BJ (cell line): ENCODE data around the gene BRI3BP. TPM values are rescaled to one million over a fixed set of nuclear protein-coding genes. Genes with fewer than 3 reads are reported as not detected.
"Not testable (repeated sequence)": the region's sequence is repeated elsewhere in the genome, so short reads cannot be mapped to it uniquely, and the experiment has no call there.

Experiments
- CTCF ChIA-PET: fragments of 350-600 bp; formaldehyde crosslinking; extraction: SDS; loops from one replicate; lab custom pipeline; 2021; ENCODE audit warnings: antibody characterized with exemption, inconsistent platforms; lab: Yijun Ruan, JAX
- POLR2A ChIA-PET: fragments of 300-600 bp; sonication (Branson Sonifier 250); formaldehyde crosslinking; extraction: SDS; loops from one replicate; lab custom pipeline; 2021; ENCODE audit warnings: antibody characterized with exemption; lab: Charles Lee
- DNase-seq: peaks from one replicate; pipeline ENCODE4 v3.0.0-alpha.2; 2011; ENCODE audit warnings: low read depth
- H3K27me3 ChIP-seq: 2 replicates; pipeline ENCODE4 v1.6.0; 2011; ENCODE audit warnings: low read length; ENCODE audit not compliant: control insufficient read depth, insufficient read depth
- H3K36me3 ChIP-seq: 2 replicates; pipeline ENCODE4 v1.5.1; 2011; ENCODE audit warnings: low read length; ENCODE audit not compliant: control insufficient read depth, insufficient read depth
- H3K4me3 ChIP-seq: 2 replicates; pipeline ENCODE4 v1.5.1; 2011; ENCODE audit warnings: low read depth, mild to moderate bottlenecking, control low read depth, low read length
- polyA plus RNA-seq: library from polyadenylated mRNA; depleted of rRNA; stranded (reverse); fragments of >200 nt; gene quantifications from 2 replicates; pipeline ENCODE4 v1.2.3, GENCODE V29; 2011
- TF ChIP-seq, protein P1 (sequence below): IDR thresholded peaks from 2 replicates; pipeline ENCODE4 v1.5.1; 2011; ENCODE audit warnings: low read depth, mild to moderate bottlenecking, control low read depth, inconsistent platforms, low read length, moderate library complexity; ENCODE audit not compliant: insufficient read depth

BRI3BP gene
- polyA plus RNA-seq, 1 experiment: 1.9 TPM

DNA sequence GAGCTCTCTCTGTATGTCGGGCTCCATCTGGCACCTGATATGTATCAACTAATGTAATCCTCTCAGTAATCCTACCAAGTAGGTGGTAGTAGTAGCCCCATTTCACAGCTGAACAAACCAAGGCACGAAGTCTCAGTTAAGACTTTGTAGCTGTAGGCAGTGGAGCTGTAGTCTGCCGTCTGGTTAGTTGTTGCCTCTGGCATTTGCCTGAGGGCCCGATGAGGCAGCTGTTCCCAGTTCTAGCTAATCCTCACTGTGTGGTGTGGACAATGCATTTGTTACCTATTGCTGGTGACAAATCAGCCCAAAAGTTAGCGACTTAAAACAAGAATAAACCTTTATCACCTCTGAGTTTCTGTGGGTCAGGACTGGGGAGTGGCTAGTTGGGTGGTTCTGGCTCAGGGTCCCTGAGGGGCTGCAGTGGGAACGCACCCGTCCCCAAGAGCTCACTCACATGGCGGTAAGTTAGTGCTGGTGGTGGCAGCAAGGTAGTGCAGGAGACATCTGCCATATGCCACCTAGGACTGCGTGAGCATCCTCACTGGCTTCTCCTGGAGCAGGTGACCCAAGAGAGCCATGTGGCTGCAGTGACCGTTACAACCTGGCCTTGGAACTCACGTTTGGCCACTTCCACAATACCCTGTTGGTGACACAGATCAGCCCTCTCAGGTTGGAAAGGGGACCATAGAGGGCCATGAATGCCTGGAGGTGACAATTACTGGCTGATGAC lies 77.4 kb downstream of the BRI3BP start:
- ChIA-PET POLR2A (no interaction called here), CTCF (no interaction called here)
- Histone ChIP-seq H3K27me3 (no peaks in the 10 kb centered on the region), H3K4me3 (no peak overlapping the region), H3K36me3 (peaks cover 2% of the 10 kb centered on the region)
- TF ChIP-seq, protein P1, sequence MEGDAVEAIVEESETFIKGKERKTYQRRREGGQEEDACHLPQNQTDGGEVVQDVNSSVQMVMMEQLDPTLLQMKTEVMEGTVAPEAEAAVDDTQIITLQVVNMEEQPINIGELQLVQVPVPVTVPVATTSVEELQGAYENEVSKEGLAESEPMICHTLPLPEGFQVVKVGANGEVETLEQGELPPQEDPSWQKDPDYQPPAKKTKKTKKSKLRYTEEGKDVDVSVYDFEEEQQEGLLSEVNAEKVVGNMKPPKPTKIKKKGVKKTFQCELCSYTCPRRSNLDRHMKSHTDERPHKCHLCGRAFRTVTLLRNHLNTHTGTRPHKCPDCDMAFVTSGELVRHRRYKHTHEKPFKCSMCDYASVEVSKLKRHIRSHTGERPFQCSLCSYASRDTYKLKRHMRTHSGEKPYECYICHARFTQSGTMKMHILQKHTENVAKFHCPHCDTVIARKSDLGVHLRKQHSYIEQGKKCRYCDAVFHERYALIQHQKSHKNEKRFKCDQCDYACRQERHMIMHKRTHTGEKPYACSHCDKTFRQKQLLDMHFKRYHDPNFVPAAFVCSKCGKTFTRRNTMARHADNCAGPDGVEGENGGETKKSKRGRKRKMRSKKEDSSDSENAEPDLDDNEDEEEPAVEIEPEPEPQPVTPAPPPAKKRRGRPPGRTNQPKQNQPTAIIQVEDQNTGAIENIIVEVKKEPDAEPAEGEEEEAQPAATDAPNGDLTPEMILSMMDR: no peak
- DNase-seq: no peak

DNA sequence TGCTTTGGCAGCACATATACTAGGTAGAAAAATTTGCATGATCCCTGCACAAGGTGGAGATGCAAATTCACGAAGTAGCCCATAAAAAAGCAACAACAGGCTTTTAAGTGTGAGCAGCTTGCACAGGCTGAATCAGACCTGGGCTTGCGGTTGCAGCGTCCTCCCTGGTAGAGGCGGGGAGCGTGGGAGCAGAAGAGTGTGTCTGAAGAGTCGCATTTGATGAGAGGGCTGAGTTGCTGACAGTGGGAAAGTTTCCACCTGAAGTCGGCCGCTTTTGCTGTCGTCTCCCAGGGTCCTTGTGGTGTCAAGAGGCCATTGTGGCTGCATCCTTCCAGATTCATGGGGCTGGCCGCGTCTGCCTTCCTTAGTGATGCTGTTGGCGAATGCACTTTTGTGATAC lies 78.0 kb downstream of the BRI3BP start:
- CTCF ChIA-PET: no interaction called here
- POLR2A ChIA-PET: no interaction called here
- TF ChIP-seq, protein P1: no peak
- DNase-seq: no peak
- H3K4me3 ChIP-seq: no peak overlapping the region
- H3K27me3 ChIP-seq: no peaks in the 10 kb centered on the region
- H3K36me3 ChIP-seq: peaks cover 4% of the 10 kb centered on the region

DNA sequence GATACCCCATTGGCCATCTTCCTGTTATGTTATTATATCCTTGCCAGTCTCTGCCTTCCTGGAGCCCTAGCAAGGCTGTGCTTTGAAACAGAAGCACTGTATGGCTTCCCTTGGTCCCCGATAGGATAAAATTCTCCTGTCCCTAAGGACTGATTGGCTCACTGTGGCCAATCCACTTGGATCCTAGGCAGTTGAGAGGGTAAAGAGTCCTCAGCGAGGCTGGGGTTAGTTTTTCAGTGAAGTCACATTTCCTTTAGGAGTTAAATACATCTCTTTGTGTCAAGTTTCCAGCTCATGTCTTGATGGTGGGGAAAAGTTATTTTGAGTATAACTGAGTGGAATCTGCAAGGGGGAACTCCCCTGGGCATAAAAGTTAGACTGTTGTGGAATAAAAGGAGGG lies 79.1 kb downstream of the BRI3BP start:
- Histone ChIP-seq H3K27me3 (no peaks in the 10 kb centered on the region), H3K4me3 (no peak overlapping the region), H3K36me3 (peaks cover 5% of the 10 kb centered on the region)
- CTCF ChIA-PET: no interaction called here
- TF ChIP-seq, protein P1: no peak
- DNase-seq: no peak
- POLR2A ChIA-PET: no interaction called here

DNA sequence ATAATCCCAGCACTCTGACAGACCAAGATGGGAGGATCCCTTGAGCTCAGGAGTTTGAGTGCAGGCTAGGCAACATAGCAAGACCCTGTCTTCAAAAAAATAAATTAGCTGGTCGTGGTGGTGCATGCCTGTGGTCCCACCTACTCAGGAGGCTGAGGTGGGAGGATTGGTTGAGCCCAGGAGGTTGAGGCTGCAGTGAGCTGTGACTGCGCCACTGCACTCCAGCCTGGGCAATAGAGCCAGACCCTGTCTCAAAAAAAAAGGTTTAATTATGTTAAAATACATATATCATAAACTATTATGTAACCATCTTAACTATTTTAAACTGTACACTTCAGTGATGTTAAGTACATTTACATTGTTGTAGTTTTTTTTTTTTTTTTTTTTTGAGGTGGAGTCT lies 80.8 kb downstream of the BRI3BP start:
- CTCF ChIA-PET, POLR2A ChIA-PET, H3K27me3 ChIP-seq, H3K4me3 ChIP-seq, DNase-seq: not testable (repeated sequence)
- H3K36me3 ChIP-seq: peaks cover 11% of the 10 kb centered on the region

DNA sequence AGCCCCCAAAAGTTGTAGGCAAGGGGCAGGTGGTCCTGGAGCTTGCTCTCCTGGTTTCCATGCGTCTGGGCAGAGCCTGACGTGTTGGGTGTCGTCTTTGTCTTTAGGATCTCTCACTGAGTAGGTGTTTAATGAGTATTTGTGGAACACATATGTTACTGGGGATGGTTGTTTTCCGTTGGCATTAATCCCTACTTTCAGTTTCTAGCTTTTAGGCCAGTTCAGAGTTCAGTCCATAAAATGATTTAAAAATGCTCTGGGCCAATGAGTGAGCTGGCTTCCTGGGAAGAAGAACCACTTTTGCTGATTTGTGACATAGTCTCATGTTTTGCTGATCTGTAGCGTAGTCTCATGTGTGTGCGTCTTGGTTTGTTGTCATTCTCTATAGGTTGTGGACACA lies 82.7 kb downstream of the BRI3BP start:
- DNase-seq: no peak
- Histone ChIP-seq H3K4me3 (no peak overlapping the region), H3K27me3 (no peaks in the 10 kb centered on the region), H3K36me3 (peaks cover 10% of the 10 kb centered on the region)
- ChIA-PET CTCF (no interaction called here), POLR2A (no interaction called here)
- TF ChIP-seq, protein P1: no peak

DNA sequence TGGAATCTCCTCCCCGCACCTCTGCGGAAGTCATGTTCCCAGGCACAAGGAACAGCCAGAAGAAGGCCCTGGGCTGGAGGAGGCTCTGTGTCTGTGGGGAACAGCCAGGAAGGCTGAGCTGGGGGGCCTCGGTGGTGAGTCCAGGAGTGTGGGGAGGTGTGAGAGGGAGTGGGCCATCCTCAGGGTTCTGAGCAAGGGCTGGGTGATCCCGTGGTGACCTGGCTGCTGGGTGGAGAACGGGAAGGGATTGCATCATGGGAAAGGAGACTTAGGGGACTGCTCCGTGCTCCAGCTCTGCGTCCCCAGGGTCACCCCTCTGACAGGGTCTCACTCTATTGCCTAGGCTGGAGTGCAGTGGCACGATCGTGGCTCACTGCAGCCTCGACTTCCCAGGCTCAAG lies 85.6 kb downstream of the BRI3BP start:
- H3K36me3 ChIP-seq: peaks cover 13% of the 10 kb centered on the region
- TF ChIP-seq, protein P1: no peak
- ChIA-PET CTCF (interaction anchor here (0.7 kb wide), 1 partner anchor 45 kb away, joined by 3 read pairs; no protein-coding TSS in a partner anchor), POLR2A (no interaction called here)
- H3K4me3 ChIP-seq: no peak overlapping the region
- no peak for DNase-seq
- no peaks in the 10 kb centered on the region for H3K27me3 ChIP-seq
